HepG2 (cell line): ENCODE data around the gene SUSD6. TPM values are rescaled to one million over a fixed set of nuclear protein-coding genes. Genes with fewer than 3 reads are reported as not detected.

Source experiments
- ATAC-seq: fragments of 200-7000 bp; cut with Tn5 transposase; 3 replicates; pipeline ENCODE4 v1.9.1; 2020; ENCODE audit warnings: mild to moderate bottlenecking, moderate library complexity
- BruUV-seq: library from RNA; stranded (reverse); fragments of 400-500 nt; replicated peaks from 2 replicates; lab custom pipeline; 2021; lab: Mats Ljungman, UMichigan
- CTCF ChIA-PET: fragments of 300-600 bp; formaldehyde crosslinking; extraction: SDS; loops from one replicate; lab custom pipeline; 2021; ENCODE audit warnings: low total read pairs, inconsistent platforms, low intra/inter-chr PET ratio; lab: Yijun Ruan, JAX
- POLR2A ChIA-PET: fragments of 350-600 bp; sonication (Branson Sonifier 250); formaldehyde crosslinking; loops from one replicate; lab custom pipeline; 2020; ENCODE audit warnings: antibody characterized with exemption, inconsistent platforms; lab: Yijun Ruan, JAX
- DNase-seq: peaks from one replicate; pipeline ENCODE4 v3.0.0-alpha.2; 2015; ENCODE audit warnings: low spot score
- FAIRE-seq: peaks from 3 replicates; lab custom pipeline; 2011; peaks lifted over from hg19 to GRCh38; lab: Jason Lieb, UNC
- H2AFZ ChIP-seq: one replicate; pipeline ENCODE4 v1.6.1; 2011; ENCODE audit warnings: low read length, inconsistent platforms
- H3K27ac ChIP-seq: fragments of 300-600 bp; 3 replicates; pipeline ENCODE4 v1.8.0; 2011; ENCODE audit warnings: mixed run types, mild to moderate bottlenecking, mixed read lengths, low read length, inconsistent platforms; ENCODE audit not compliant: insufficient read depth; ENCODE audit errors: extremely low read length
- H3K27me3 ChIP-seq, 2 experiments: fragments of 200-600 bp in 1 of 2; 2 replicates in 1 of 2; 3 replicates in 1 of 2; pipeline versions ENCODE4 v1.6.0 to v1.8.0; 2011; ENCODE audit warnings: low read length in 2 of 2, mild to moderate bottlenecking in 2 of 2, moderate library complexity in 2 of 2, inconsistent platforms in 1 of 2; ENCODE audit not compliant: insufficient read depth in 2 of 2, control insufficient read depth in 1 of 2
- H3K36me3 ChIP-seq, 2 experiments: fragments of 200-600 bp in 1 of 2; replicated peaks in 1 of 2; 2 replicates in 1 of 2; 3 replicates in 1 of 2; pipeline versions ENCODE4 v1.5.1 to v1.8.0; 2011; ENCODE audit warnings: low read length in 2 of 2, inconsistent platforms in 1 of 2; ENCODE audit not compliant: insufficient read depth in 2 of 2, control insufficient read depth in 1 of 2
- H3K4me1 ChIP-seq: 2 replicates; pipeline ENCODE4 v1.5.1; 2012; ENCODE audit warnings: low read length, inconsistent platforms; ENCODE audit not compliant: insufficient read depth
- H3K4me2 ChIP-seq: 2 replicates; pipeline ENCODE4 v1.6.0; 2011; ENCODE audit warnings: low read depth, low read length, inconsistent platforms
- H3K4me3 ChIP-seq, 3 experiments: fragments of 200-600 bp in 1 of 3; sonication (generic), shearing (Covaris generic) in 1 of 3; replicated peaks in 1 of 3; 2 replicates each; pipeline ENCODE4 v1.5.1; 2011 to 2016; ENCODE audit warnings: low read length in 3 of 3, inconsistent platforms in 2 of 3, low read depth in 2 of 3, mild to moderate bottlenecking in 2 of 3, control low read depth in 1 of 3, mixed read lengths in 1 of 3; ENCODE audit not compliant: insufficient read depth in 1 of 3
- H3K79me2 ChIP-seq: one replicate; pipeline ENCODE4 v1.6.1; 2011; ENCODE audit warnings: low read length, inconsistent platforms; ENCODE audit not compliant: insufficient read depth
- H3K9ac ChIP-seq: 2 replicates; pipeline ENCODE4 v1.6.0; 2011; ENCODE audit warnings: mild to moderate bottlenecking, low read depth, low read length, inconsistent platforms; ENCODE audit not compliant: insufficient read depth
- H3K9me3 ChIP-seq: 2 replicates; pipeline ENCODE4 v1.5.1; 2012; ENCODE audit warnings: mild to moderate bottlenecking, low read length
- H4K20me1 ChIP-seq: 2 replicates; pipeline ENCODE4 v1.6.0; 2011; ENCODE audit warnings: inconsistent platforms, mild to moderate bottlenecking, low read length, moderate library complexity; ENCODE audit not compliant: insufficient read depth
- CEBPB ChIP-seq: IDR thresholded peaks from 2 replicates; pipeline ENCODE4 v1.6.1; 2011; ENCODE audit warnings: low read depth, low read length, improper control_type of control experiment, borderline replicate concordance
- CEBPG ChIP-seq: IDR thresholded peaks from 2 replicates; pipeline ENCODE4 v1.6.1; 2016
- EHMT2 ChIP-seq: fragments of 200-600 bp; sonication (generic); IDR thresholded peaks from 2 replicates; pipeline ENCODE4 v1.7.0; 2017; ENCODE audit warnings: antibody characterized with exemption, low read depth, low read length, borderline replicate concordance
- HDAC1 ChIP-seq: sonication (generic); formaldehyde crosslinking; IDR thresholded peaks from 2 replicates; pipeline ENCODE4 v1.5.1; 2020; ENCODE audit warnings: mild to moderate bottlenecking, missing genetic modification reagents
- HHEX ChIP-seq: IDR thresholded peaks from 2 replicates; pipeline ENCODE4 v1.6.1; 2016; ENCODE audit warnings: control low read depth
- HNF4A ChIP-seq: sonication (generic); formaldehyde crosslinking; IDR thresholded peaks from 2 replicates; pipeline ENCODE4 v1.4.0; 2020; ENCODE audit warnings: missing genetic modification reagents
- NR2F2 ChIP-seq: IDR thresholded peaks from 2 replicates; pipeline ENCODE4 v1.6.1; 2012; ENCODE audit warnings: low read depth, inconsistent platforms, borderline replicate concordance
- NR2F6 ChIP-seq, 2 experiments: IDR thresholded peaks; 2 replicates each; pipeline ENCODE4 v1.6.1; 2016; ENCODE audit warnings: antibody characterized with exemption in 1 of 2, mild to moderate bottlenecking in 1 of 2
- RARA ChIP-seq: IDR thresholded peaks from 2 replicates; pipeline ENCODE4 v1.6.1; 2016; ENCODE audit warnings: missing genetic modification reagents, missing compliant biosample characterization
- RFX1 ChIP-seq: fragments of 450-650 bp; IDR thresholded peaks from 2 replicates; pipeline ENCODE4 v1.6.1; 2017
- SAP130 ChIP-seq: IDR thresholded peaks from 2 replicates; pipeline ENCODE4 v1.6.1; 2016; ENCODE audit warnings: low read depth
- TCF7 ChIP-seq: sonication (generic); IDR thresholded peaks from 2 replicates; pipeline ENCODE4 v1.6.1; 2016; ENCODE audit warnings: antibody characterized with exemption, low read depth
- U2AF1 ChIP-seq: fragments of 200-400 bp; formaldehyde crosslinking; optimal IDR thresholded peaks from 2 replicates; pipeline ENCODE3; 2017; ENCODE audit warnings: mild to moderate bottlenecking, low read depth, low read length
- ZC3H13 ChIP-seq: sonication (generic); formaldehyde crosslinking; IDR thresholded peaks from 2 replicates; pipeline ENCODE4 v1.8.1; 2023; ENCODE audit warnings: mild to moderate bottlenecking, missing genetic modification reagents, moderate library complexity
- ZFP90 ChIP-seq: sonication (generic); formaldehyde crosslinking; IDR thresholded peaks from 2 replicates; pipeline ENCODE4 v1.8.0; 2022; ENCODE audit warnings: missing genetic modification reagents, mild to moderate bottlenecking, inconsistent platforms, borderline replicate concordance
- ZFY ChIP-seq: sonication (generic); formaldehyde crosslinking; IDR thresholded peaks from 2 replicates; pipeline ENCODE4 v1.4.0; 2020; ENCODE audit warnings: missing genetic modification reagents
- ZNF547 ChIP-seq: sonication (generic); formaldehyde crosslinking; IDR thresholded peaks from 2 replicates; pipeline ENCODE4 v1.5.1; 2020; ENCODE audit warnings: mild to moderate bottlenecking, missing genetic modification reagents
- ZNF549 ChIP-seq: sonication (generic); formaldehyde crosslinking; IDR thresholded peaks from 2 replicates; pipeline ENCODE4 v1.5.0; 2020; ENCODE audit warnings: missing genetic modification reagents
- ZNF670 ChIP-seq: sonication (generic); formaldehyde crosslinking; IDR thresholded peaks from 2 replicates; pipeline ENCODE4 v1.8.0; 2022; ENCODE audit warnings: mild to moderate bottlenecking, missing genetic modification reagents, borderline replicate concordance
- WGBS: methylation state at CpG from one replicate; pipeline ENCODE4 v1.1.6; 2017; ENCODE audit warnings: low lambda C conversion rate; 5-methylcytosine and 5-hydroxymethylcytosine counted together
- in situ Hi-C: cut with HindIII; loops from 2 replicates; pipeline ENCODE4 v1.10.0; 2017; ENCODE audit warnings: low pct_unique_long_range_greater_than_20kb; ENCODE audit not compliant: extremely low pct_ligation_motif_present
- intact Hi-C: fragments of 100-400 bp; cut with micrococcal nuclease; formaldehyde crosslinking; loops from one replicate; pipeline ENCODE4 v1.10.0; 2022; ENCODE audit not compliant: unreplicated experiment
- polyA plus RNA-seq, 8 experiments: library from polyadenylated mRNA; depleted of rRNA in 3 of 8; stranded (reverse) in 7 of 8; unstranded in 1 of 8; fragments of >200 nt; fragmentation: Illumina TruSeq in 4 of 8; extraction: Trizol in 4 of 8; gene quantifications; 2 replicates each; pipeline versions ENCODE4 v1.2.1 to v1.2.3, GENCODE V29; 2011 to 2016; ENCODE audit warnings: low read depth in 4 of 8, missing spikeins in 1 of 8, mixed read lengths in 1 of 8; ENCODE audit not compliant: insufficient read depth in 1 of 8
- total RNA-seq, 5 experiments: library from RNA; depleted of rRNA; stranded (reverse); fragments of >200 nt; fragmentation: Illumina TruSeq; extraction: Trizol; gene quantifications; 2 replicates each; pipeline ENCODE4 v1.2.3, GENCODE V29; 2016; ENCODE audit warnings: low read depth in 1 of 5
- TF ChIP-seq, protein P1 (sequence below): sonication (generic); formaldehyde crosslinking; IDR thresholded peaks from 2 replicates; pipeline ENCODE4 v1.5.0; 2020; ENCODE audit warnings: mild to moderate bottlenecking, missing genetic modification reagents
- TF ChIP-seq, protein P2 (sequence below): sonication (generic); IDR thresholded peaks from 2 replicates; pipeline ENCODE4 v1.6.1; 2016; ENCODE audit warnings: low read depth, borderline replicate concordance

Gene SUSD6
- total and polyA plus RNA-seq, 2 of the 13 experiments (the other 11 are each of a cell fraction or from before 2014, with no cell fraction given): 7.2 to 7.4 TPM

DNA sequence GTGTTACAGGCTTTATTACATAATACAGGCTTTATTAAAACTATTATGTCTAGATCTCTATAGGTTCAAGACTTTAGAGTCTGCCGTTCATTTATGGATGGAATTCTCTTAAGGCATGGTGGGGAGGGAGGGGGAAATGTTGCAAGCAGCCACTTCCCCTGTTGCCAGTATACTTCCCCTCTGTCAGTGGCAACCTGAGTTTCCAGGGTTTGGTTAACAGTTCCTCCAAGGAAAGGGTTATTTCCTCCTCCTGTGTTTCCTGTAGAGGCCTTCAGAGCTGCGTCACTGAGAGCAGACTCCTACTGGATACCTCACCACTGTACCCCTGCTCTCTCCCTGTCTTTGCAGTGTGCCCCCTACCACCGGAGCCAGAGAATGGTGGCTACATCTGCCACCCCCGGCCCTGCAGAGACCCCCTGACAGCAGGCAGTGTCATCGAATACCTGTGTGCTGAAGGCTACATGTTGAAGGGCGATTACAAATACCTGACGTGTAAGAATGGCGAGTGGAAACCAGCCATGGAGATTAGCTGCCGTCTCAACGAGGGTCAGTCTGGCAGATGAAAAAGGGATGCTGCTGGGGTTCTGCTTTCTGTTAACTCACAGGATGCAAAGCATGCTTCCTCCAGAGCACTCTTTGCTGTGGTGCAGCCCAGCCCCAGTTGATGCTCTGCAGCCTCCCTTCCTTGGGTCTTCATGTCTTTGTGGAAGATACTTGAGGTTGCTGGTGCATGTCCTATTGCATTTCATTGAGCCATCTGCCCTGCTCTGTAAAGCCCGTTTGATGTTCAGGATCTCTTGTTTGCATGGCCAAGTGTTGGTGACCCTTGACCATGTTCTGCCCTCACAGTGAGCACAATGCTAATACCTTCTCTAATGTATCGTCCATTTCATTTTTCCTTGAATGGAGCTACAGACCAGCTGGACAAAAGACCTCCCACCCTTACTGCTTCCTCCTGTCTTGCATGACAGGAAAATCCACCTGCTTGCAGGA, 91.9 kb downstream of the SUSD6 start (continued):
- TF ChIP-seq ZNF549 (CRISPR knock-in tag) (no peak), RFX1 (no peak), ZNF670 (CRISPR knock-in tag) (no peak)

GRCh38 chr14:69704319-69704718, 92.9 kb downstream of the SUSD6 start:
- no peak overlapping the region for H3K4me2 ChIP-seq
- no peak overlapping the region for H3K4me3 ChIP-seq
- no peaks in the 10 kb centered on the region for H3K27me3 ChIP-seq
- ChIA-PET CTCF (no interaction called here), POLR2A (interaction anchor here (1.0 to 1.1 kb wide), 2 partner anchors 10 kb away, joined by 3 to 4 read pairs; no protein-coding TSS in a partner anchor)
- no peak overlapping the region for H2AFZ ChIP-seq
- no peak for FAIRE-seq
- H3K9ac ChIP-seq: no peak overlapping the region
- no peaks in the 10 kb centered on the region for H3K79me2 ChIP-seq
- WGBS: 92% methylated on average over 5 of the region's 5 CpGs
- no peak overlapping the region for H3K27ac ChIP-seq
- H3K36me3 ChIP-seq: peaks cover 1 to 10% of the 10 kb centered on the region in 2 experiments; a peak in 3 of 5 replicates
- TF ChIP-seq CEBPG (CRISPR knock-in tag): peak; percentile 47; the same call in 1 of the 2 replicates
- TF ChIP-seq, protein P1, sequence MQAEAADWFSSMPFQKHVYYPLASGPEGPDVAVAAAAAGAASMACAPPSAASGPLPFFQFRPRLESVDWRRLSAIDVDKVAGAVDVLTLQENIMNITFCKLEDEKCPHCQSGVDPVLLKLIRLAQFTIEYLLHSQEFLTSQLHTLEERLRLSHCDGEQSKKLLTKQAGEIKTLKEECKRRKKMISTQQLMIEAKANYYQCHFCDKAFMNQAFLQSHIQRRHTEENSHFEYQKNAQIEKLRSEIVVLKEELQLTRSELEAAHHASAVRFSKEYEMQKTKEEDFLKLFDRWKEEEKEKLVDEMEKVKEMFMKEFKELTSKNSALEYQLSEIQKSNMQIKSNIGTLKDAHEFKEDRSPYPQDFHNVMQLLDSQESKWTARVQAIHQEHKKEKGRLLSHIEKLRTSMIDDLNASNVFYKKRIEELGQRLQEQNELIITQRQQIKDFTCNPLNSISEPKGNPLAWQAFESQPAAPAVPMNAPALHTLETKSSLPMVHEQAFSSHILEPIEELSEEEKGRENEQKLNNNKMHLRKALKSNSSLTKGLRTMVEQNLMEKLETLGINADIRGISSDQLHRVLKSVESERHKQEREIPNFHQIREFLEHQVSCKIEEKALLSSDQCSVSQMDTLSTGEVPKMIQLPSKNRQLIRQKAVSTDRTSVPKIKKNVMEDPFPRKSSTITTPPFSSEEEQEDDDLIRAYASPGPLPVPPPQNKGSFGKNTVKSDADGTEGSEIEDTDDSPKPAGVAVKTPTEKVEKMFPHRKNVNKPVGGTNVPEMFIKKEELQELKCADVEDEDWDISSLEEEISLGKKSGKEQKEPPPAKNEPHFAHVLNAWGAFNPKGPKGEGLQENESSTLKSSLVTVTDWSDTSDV (CRISPR knock-in tag): no peak
- TF ChIP-seq ZNF547 (CRISPR knock-in tag): 0 out of 2 replicates have a peak, but pooled peaks have one; percentile 11
- TF ChIP-seq SAP130 (CRISPR knock-in tag): peak; percentile 50; the same call in 1 of the 2 replicates
- 0 out of 2 replicates have a peak, but pooled peaks have one; percentile 48 for TF ChIP-seq HHEX (CRISPR knock-in tag)
- 0 out of 2 replicates have a peak, but pooled peaks have one; percentile 17 for TF ChIP-seq TCF7
- TF ChIP-seq NR2F2: 0 out of 2 replicates have a peak, but pooled peaks have one; percentile 40
- TF ChIP-seq, protein P2, sequence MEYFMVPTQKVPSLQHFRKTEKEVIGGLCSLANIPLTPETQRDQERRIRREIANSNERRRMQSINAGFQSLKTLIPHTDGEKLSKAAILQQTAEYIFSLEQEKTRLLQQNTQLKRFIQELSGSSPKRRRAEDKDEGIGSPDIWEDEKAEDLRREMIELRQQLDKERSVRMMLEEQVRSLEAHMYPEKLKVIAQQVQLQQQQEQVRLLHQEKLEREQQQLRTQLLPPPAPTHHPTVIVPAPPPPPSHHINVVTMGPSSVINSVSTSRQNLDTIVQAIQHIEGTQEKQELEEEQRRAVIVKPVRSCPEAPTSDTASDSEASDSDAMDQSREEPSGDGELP: peak; percentile 92
- no peak for TF ChIP-seq HDAC1
- TF ChIP-seq EHMT2: 0 out of 2 replicates have a peak, but pooled peaks have one; percentile 3
- peak; percentile 63 for TF ChIP-seq RARA
- peak; percentile 48 for TF ChIP-seq NR2F6 (IDR thresholded peaks at IDR 0.05)
- peak; percentile 13; the same call in 1 of the 2 replicates for TF ChIP-seq NR2F6 (CRISPR knock-in tag; IDR thresholded peaks at IDR 0.05)
- no peak for TF ChIP-seq ZFP90 (CRISPR knock-in tag)
- no peak for TF ChIP-seq ZC3H13 (CRISPR knock-in tag)
- no peak for TF ChIP-seq ZFY (CRISPR knock-in tag)
- peak; percentile 18; the same call in 1 of the 2 replicates for TF ChIP-seq HNF4A (CRISPR knock-in tag)
- TF ChIP-seq CEBPB: peak; percentile 53; the same call in 1 of the 2 replicates
- no peak for TF ChIP-seq U2AF1
- TF ChIP-seq, all 625 proteins: peak for 12
- ATAC-seq (peak; percentile 27; the same call in 1 of the 3 replicates), DNase-seq (no peak)
- in situ Hi-C loops: no loop called here
- intact Hi-C loops: no loop called here
- BruUV-seq: no TSS peak
- Histone ChIP-seq H3K4me1 (peaks cover 38% of the 10 kb centered on the region), H3K9me3 (no peaks in the 10 kb centered on the region), H4K20me1 (no peaks in the 10 kb centered on the region; the same call in 1 of the 2 replicates)
